NOMO-1 (cell line): ENCODE measurements around the gene TMEM150B.

ENCODE experiments used
- DNase-seq, 2 experiments: peaks; one replicate each; lab custom pipeline; 2025; ENCODE audit not compliant: unreplicated experiment in 2 of 2; lab: John Stamatoyannopoulos, UW

Gene TMEM150B

GRCh38 chr19:55325172-55325571, at the start of gene TMEM150B:
TSS of gene TMEM150B (minus strand) at chr19:55325341. CDS start at chr19:55321036, 4,305 bp downstream.
- peak; percentile 32 to 37 for DNase-seq

GRCh38 chr19:55373993-55374757, 49.0 kb upstream of the TMEM150B start:
- DNase-seq = no peak

GRCh38 chr19:55373306-55373992, 48.3 kb upstream of the TMEM150B start:
- DNase-seq = no peak

GRCh38 chr19:55372316-55373081, 47.4 kb upstream of the TMEM150B start:
- DNase-seq = no peak

GRCh38 chr19:55370305-55370988, 45.3 kb upstream of the TMEM150B start, which contains the start of gene IL11:
TSS of gene IL11 (minus strand) at chr19:55370463. CDS start at chr19:55370310, 153 bp downstream.
- DNase-seq = no peak

GRCh38 chr19:55369653-55370304, 44.6 kb upstream of the TMEM150B start:
- DNase-seq = no peak

- no peak for DNase-seq
Measured at GRCh38 chr19:55368701-55369563, 43.8 kb upstream of the TMEM150B start.

- DNase-seq = no peak
Measured at GRCh38 chr19:55368106-55368505, 43.0 kb upstream of the TMEM150B start.

- DNase-seq = no peak
Measured at GRCh38 chr19:55366790-55367189, 41.6 kb upstream of the TMEM150B start.

GRCh38 chr19:55365964-55366363, 40.8 kb upstream of the TMEM150B start:
- DNase-seq = no peak

GRCh38 chr19:55365245-55365644, 40.1 kb upstream of the TMEM150B start:
- DNase-seq = no peak

- DNase-seq = no peak
Measured at GRCh38 chr19:55362990-55363716, 38.0 kb upstream of the TMEM150B start, which contains the start of gene GARIN5B. TSS of gene GARIN5B (minus strand) at chr19:55363260. CDS start at chr19:55363066, 194 bp downstream.

GRCh38 chr19:55362174-55362989, 37.2 kb upstream of the TMEM150B start:
- no peak for DNase-seq

GRCh38 chr19:55360902-55361301, 35.8 kb upstream of the TMEM150B start:
- DNase-seq = no peak

GRCh38 chr19:55358943-55359908, 34.1 kb upstream of the TMEM150B start:
- no peak for DNase-seq

- DNase-seq = no peak
Measured at GRCh38 chr19:55358493-55358892, 33.4 kb upstream of the TMEM150B start.
